Measurements from ENCODE around the gene ZBED1. TPM values are rescaled to one million over a fixed set of nuclear protein-coding genes. Genes with fewer than 3 reads are reported as not detected.

Gene ZBED1
- total and polyA plus RNA-seq, 8 donors: 10.9 to 61.4 (median 22.5) TPM

- Histone ChIP-seq H3K4me1 (no peaks in the 10 kb centered on the region), H3K4me3 (no peak overlapping the region), H3K36me3 (no peaks in the 10 kb centered on the region), H3K9me3 (no peaks in the 10 kb centered on the region), H3K27me3 (no peaks in the 10 kb centered on the region), H3K27ac (no peak overlapping the region)
- TF ChIP-seq POLR2A (IDR thresholded peaks at IDR 0.05) (no peak), CTCF (IDR thresholded peaks at IDR 0.05) (no peak), POLR2AphosphoS5 (IDR thresholded peaks at IDR 0.05) (no peak), EP300 (IDR thresholded peaks at IDR 0.05) (no peak)
- DNase-seq: no peak
- intact Hi-C loops (cut with DNase I; ENCODE audit: low total_unique reads): no loop called here
- 74 to 91% (median 81%) methylated on average over 8 of the region's 8 CpGs for WGBS, 5 donors
Measured at GRCh38 chrX:2541603-2542002, 40.8 kb upstream of the ZBED1 start.

DNA sequence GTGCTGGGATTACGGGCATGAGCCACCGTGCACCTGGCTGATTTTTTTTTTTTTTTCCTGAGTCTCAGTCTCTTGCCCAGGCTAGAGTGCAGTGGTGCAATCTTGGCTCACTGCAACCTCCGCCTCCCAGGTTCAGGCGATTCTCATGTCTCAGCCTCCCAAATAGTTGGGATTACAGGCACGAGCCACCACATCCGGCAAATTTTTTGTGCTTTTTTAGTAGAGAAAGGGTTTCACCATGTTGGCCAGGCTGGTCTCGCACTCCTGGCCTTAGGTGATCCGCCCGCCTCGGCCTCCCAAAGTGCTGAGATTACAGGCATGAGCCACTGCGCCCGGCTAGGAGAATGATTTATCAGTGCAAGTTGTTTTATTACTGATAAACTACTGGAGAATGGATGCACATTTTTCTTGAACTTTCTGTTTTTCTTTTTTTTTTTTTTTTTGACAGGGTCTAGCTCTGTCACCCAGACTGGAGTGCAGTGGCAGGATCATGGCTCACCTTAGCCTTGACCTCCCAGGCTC is 39.7 kb upstream of the ZBED1 start:
- H3K4me3 ChIP-seq: no peak overlapping the region
- no peaks in the 10 kb centered on the region for H3K36me3 ChIP-seq
- TF ChIP-seq POLR2AphosphoS5 (IDR thresholded peaks at IDR 0.05): no peak
- TF ChIP-seq EP300 (IDR thresholded peaks at IDR 0.05): no peak
- TF ChIP-seq POLR2A (IDR thresholded peaks at IDR 0.05): no peak
- TF ChIP-seq CTCF (IDR thresholded peaks at IDR 0.05): no peak
- H3K9me3 ChIP-seq: no peaks in the 10 kb centered on the region
- H3K27ac ChIP-seq: no peak overlapping the region
- no peaks in the 10 kb centered on the region for H3K27me3 ChIP-seq
- no peak for DNase-seq
- H3K4me1 ChIP-seq: no peaks in the 10 kb centered on the region
- WGBS, 5 donors: 44 to 82% (median 64%) methylated on average over 8 to 12 of the region's 12 CpGs; no CpG with 5 or more reads in 1 of the 5 donors
- intact Hi-C loops (cut with DNase I; ENCODE audit: low total_unique reads): no loop called here

- Histone ChIP-seq H3K36me3 (no peaks in the 10 kb centered on the region), H3K4me1 (no peaks in the 10 kb centered on the region), H3K4me3 (no peak overlapping the region), H3K27me3 (no peaks in the 10 kb centered on the region), H3K9me3 (no peaks in the 10 kb centered on the region), H3K27ac (no peak overlapping the region)
- DNase-seq: no peak
- TF ChIP-seq POLR2A (IDR thresholded peaks at IDR 0.05): no peak
- no peak for TF ChIP-seq POLR2AphosphoS5 (IDR thresholded peaks at IDR 0.05)
- TF ChIP-seq EP300 (IDR thresholded peaks at IDR 0.05): no peak
- TF ChIP-seq CTCF (IDR thresholded peaks at IDR 0.05): no peak
- 38 to 65% (median 55%) methylated on average over 3 of the region's 3 CpGs for WGBS, 5 donors
- intact Hi-C loops (cut with DNase I; ENCODE audit: low total_unique reads): no loop called here
Measured at GRCh38 chrX:2539586-2539985, 38.8 kb upstream of the ZBED1 start.

DNA sequence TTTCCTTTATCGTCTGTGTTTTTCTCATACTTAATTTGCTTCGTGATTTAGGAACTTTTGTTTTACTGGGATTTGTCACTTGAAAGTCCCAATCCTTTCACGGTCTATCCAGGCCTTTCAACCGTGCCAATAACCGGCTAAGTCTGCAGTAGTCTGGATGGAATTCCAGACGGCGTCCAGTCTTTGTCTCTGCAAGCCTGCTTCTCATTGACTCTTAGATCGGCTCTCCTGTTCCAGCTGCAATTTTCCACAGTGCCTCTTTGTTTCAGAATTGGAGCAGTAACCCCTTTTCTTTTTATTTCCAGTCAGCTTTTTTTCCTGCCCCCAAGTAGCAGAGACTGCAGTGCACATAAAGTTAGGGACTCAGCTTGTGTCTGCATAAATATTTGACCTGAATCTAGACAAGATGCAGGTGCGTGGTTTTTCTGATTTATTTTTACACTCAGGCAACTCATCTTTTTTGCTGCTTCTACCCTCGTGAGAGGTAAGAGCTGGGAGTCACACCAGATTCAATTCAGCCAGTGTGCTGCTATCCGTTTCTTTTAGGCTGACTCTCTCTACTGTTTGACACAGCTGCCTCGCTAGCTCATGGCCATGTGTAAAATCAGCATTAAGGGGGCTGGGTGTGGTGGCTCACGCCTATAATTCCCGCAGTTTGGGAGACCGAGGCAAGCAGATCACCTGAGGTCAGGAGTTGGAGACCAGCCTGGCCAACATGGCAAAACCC is 37.4 kb upstream of the ZBED1 start:
- H3K36me3 ChIP-seq: no peaks in the 10 kb centered on the region
- H3K4me1 ChIP-seq: no peaks in the 10 kb centered on the region
- H3K27ac ChIP-seq: no peak overlapping the region
- TF ChIP-seq CTCF (IDR thresholded peaks at IDR 0.05): no peak
- no peak for TF ChIP-seq POLR2A (IDR thresholded peaks at IDR 0.05)
- no peak for TF ChIP-seq EP300 (IDR thresholded peaks at IDR 0.05)
- no peak for TF ChIP-seq POLR2AphosphoS5 (IDR thresholded peaks at IDR 0.05)
- no peak overlapping the region for H3K4me3 ChIP-seq
- intact Hi-C loops (cut with DNase I; ENCODE audit: low total_unique reads): no loop called here
- no peaks in the 10 kb centered on the region for H3K9me3 ChIP-seq
- peak in 1 of 2 donors; percentile 41 for DNase-seq
- 51 to 66% (median 60%) methylated on average over 15 of the region's 15 CpGs for WGBS, 5 donors
- H3K27me3 ChIP-seq: no peaks in the 10 kb centered on the region
